Esophagus muscularis mucosa (tissue), 4 donors: ENCODE results near the gene TBX2. TPM values are rescaled to one million over a fixed set of nuclear protein-coding genes. Genes with fewer than 3 reads are reported as not detected.

Experiments
- DNase-seq: peaks from one replicate; pipeline ENCODE4 v3.0.0-alpha.2; 2017; ENCODE audit errors: extremely low spot score
- H3K27ac ChIP-seq, 4 donors: fragments of 200-600 bp; sonication (generic); replicated peaks in 1 of 4; 1 replicate in 3 of 4; 2 replicates in 1 of 4; pipeline ENCODE4 v1.5.1; 2016 to 2019; ENCODE audit warnings: mild to moderate bottlenecking in 1 of 4
- H3K27me3 ChIP-seq, 4 donors: fragments of 200-600 bp; sonication (generic); one replicate each; pipeline versions ENCODE4 v1.5.1 to v1.6.0; 2016 to 2019
- H3K36me3 ChIP-seq, 4 donors: fragments of 200-600 bp; sonication (generic); one replicate each; pipeline ENCODE4 v1.5.1; 2016 to 2019
- H3K4me1 ChIP-seq, 4 donors: fragments of 200-600 bp; sonication (generic); one replicate each; pipeline ENCODE4 v1.5.1; 2016 to 2019
- H3K4me3 ChIP-seq, 4 donors: fragments of 200-600 bp; sonication (generic); 1 replicate in 2 of 4; 2 replicates in 2 of 4; pipeline ENCODE4 v1.5.1; 2016 to 2019; ENCODE audit warnings: mild to moderate bottlenecking in 4 of 4, moderate library complexity in 1 of 4
- H3K9me3 ChIP-seq, 4 donors: fragments of 200-600 bp; sonication (generic); 1 replicate in 3 of 4; 2 replicates in 1 of 4; pipeline ENCODE4 v1.5.1; 2016 to 2019
- EP300 ChIP-seq: sonication (generic); formaldehyde crosslinking; IDR thresholded peaks from one replicate; pipeline ENCODE4 v1.6.1; 2017; ENCODE audit warnings: antibody characterized with exemption
- POLR2A ChIP-seq: fragments of 450-650 bp; IDR thresholded peaks from one replicate; pipeline ENCODE4 v1.6.1; 2017; ENCODE audit warnings: antibody characterized with exemption, moderate library complexity, mild to moderate bottlenecking, low read depth
- POLR2AphosphoS5 ChIP-seq, 2 donors: sonication (generic); formaldehyde crosslinking; IDR thresholded peaks; one replicate each; pipeline ENCODE4 v1.6.1; 2017; ENCODE audit warnings: antibody characterized with exemption in 2 of 2
- WGBS: methylation state at CpG from one replicate; pipeline ENCODE4 v1.1.5; 2018; 5-methylcytosine and 5-hydroxymethylcytosine counted together
- intact Hi-C: fragments of 100-400 bp; cut with DNase I; formaldehyde crosslinking; loops from one replicate; pipeline ENCODE4 v1.15.1; 2023
- total RNA-seq, 4 donors: library from RNA; depleted of rRNA; stranded (reverse); fragments of >200 nt; gene quantifications; one replicate each; pipeline versions ENCODE4 v1.1.0 to v1.2.1, GENCODE V29; 2016
- TF ChIP-seq, protein P1 (sequence below), 3 experiments: fragments of 200-600 bp in 2 of 3; fragments of 450-650 bp in 1 of 3; sonication (generic) in 2 of 3; IDR thresholded peaks; one replicate each; pipeline ENCODE4 v1.5.1; 2017 to 2019; ENCODE audit warnings: antibody characterized with exemption in 3 of 3, mild to moderate bottlenecking in 2 of 3, moderate library complexity in 1 of 3

TBX2 gene
- total RNA-seq, 4 donors from 2014 or later = 17.9 to 42.6 (median 31.3) TPM

DNA sequence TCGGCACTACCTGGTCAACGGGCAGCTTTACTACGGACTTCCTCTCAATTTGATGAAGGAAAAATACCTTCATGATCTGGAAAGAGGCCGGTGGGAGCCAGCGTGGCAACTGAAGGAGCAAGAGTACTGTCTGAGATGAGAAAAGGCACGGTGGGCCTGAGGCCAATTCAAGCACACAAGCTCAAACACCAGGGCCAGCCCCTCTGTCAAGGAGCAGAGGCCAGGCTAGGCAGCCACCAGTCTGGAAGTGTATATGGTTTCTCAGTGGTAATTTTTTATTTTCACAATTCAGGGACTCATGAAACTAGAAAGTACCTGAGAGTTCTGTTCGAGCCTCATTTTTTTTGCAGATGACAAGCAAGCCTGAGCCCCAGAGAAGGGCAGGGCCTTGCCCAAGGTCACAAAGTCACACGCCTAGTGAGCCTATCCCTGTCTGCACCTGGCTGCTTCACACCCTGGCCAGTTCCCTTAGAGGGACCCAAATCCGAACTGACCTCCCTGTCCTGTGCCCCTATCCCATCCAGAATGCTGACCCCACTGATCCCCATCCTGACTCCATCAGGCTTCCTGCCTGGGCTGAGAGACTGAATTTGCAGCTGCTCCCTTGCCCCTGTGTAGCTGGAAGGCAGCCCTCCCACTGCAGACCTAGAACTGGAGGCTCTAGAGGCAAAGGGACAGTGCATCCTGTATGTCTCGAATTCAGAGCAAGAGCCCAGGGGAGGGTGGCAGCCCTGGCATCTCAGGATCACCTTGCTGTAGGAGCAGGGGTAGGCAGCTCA, 4.8 kb upstream of the TBX2 start:
- DNase-seq = no peak
- 84% methylated on average over 6 of the region's 10 CpGs for WGBS
- no peaks in the 10 kb centered on the region for H3K9me3 ChIP-seq
- peaks cover 0 to 5% (median 0%) of the 10 kb centered on the region in 4 donors for H3K36me3 ChIP-seq
- intact Hi-C loops = loop anchor here (5.0 to 10.0 kb wide), 3 partner anchors 140 to 680 kb away; no protein-coding TSS in a partner anchor
- peak overlapping the region; percentile 37 to 96 (median 90) for H3K27ac ChIP-seq
- peaks cover 34 to 66% (median 54%) of the 10 kb centered on the region in 4 donors for H3K4me1 ChIP-seq
- H3K27me3 ChIP-seq = peaks cover 3 to 46% (median 28%) of the 10 kb centered on the region in 4 donors
- TF ChIP-seq POLR2AphosphoS5 (IDR thresholded peaks at IDR 0.05) = no peak
- H3K4me3 ChIP-seq = peak overlapping the region in 1 of 4 donors; percentile 66

DNA sequence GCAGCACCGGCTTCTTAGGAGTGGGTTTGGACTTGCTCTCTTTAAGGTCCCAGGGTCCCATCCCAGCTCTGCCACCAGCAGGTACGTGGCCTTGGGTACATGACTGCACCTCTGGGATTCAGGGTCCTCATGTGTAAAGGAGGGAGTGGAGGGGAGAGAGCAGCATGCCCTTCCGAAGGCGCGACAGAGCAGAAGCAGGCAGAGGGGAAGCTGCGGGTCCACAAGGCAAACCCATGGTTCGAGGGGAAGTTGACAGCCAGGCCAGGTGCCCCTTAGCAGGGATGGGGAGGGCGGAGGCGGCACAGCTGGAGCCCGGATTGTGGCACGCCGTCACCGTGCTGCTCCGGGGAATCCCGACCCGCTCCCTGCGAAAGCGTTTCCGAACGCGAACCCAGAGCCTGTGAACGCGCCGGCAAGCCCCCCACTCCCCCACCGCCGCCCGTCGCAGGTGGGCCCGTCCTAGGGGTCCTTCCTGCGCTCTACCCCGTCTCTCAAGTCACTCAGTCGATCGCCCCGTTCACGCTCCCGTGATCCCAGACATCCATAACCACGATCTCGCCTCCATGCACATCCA, 4.1 kb upstream of the TBX2 start:
- TF ChIP-seq, protein P1, sequence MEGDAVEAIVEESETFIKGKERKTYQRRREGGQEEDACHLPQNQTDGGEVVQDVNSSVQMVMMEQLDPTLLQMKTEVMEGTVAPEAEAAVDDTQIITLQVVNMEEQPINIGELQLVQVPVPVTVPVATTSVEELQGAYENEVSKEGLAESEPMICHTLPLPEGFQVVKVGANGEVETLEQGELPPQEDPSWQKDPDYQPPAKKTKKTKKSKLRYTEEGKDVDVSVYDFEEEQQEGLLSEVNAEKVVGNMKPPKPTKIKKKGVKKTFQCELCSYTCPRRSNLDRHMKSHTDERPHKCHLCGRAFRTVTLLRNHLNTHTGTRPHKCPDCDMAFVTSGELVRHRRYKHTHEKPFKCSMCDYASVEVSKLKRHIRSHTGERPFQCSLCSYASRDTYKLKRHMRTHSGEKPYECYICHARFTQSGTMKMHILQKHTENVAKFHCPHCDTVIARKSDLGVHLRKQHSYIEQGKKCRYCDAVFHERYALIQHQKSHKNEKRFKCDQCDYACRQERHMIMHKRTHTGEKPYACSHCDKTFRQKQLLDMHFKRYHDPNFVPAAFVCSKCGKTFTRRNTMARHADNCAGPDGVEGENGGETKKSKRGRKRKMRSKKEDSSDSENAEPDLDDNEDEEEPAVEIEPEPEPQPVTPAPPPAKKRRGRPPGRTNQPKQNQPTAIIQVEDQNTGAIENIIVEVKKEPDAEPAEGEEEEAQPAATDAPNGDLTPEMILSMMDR (IDR thresholded peaks at IDR 0.05) = no peak
- TF ChIP-seq EP300 (no peak), POLR2A (no peak), POLR2AphosphoS5 (IDR thresholded peaks at IDR 0.05) (no peak)
- H3K36me3 ChIP-seq = peaks cover 0 to 5% (median 0%) of the 10 kb centered on the region in 4 donors
- peak overlapping the region; percentile 88 to 96 (median 90) for H3K27ac ChIP-seq
- no peaks in the 10 kb centered on the region for H3K9me3 ChIP-seq
- WGBS = 64% methylated on average over 36 of the region's 38 CpGs
- peaks cover 35 to 61% (median 50%) of the 10 kb centered on the region in 4 donors for H3K4me1 ChIP-seq
- DNase-seq = no peak
- H3K4me3 ChIP-seq = peak overlapping the region; percentile 66 to 78 (median 72)
- peaks cover 3 to 49% (median 28%) of the 10 kb centered on the region in 4 donors for H3K27me3 ChIP-seq
- intact Hi-C loops = loop anchor here (10.0 kb wide), 2 partner anchors 141 to 681 kb away; no protein-coding TSS in a partner anchor

DNA sequence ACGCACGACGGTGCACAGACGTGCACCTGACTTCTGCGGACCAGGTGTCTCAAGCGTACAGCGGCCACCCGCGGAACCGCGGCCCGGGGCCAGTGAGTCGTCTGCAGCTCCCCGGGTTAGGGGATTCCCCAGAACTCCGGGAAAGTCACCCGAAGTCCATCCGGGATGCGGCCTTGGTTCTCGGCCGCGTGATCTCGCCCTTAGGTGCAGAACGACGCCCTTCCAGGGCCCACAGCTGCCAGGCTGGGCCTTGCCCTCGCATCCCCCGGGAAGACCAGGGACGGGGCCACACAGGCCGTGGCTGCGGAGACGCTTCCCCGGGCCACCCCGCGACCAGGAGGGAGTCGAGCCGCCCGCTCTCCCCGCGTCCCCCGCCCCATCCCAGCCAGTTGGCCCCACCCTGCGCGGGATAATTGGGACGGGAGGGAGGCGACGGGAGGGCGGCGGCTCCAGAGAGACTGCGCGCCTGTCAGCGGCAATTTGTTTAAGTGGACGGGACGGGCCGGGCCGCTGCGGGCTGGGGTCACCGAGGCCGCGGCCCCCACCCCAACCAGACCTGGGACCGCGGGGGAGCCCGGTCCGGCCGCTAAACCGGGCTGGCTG, 3.6 kb upstream of the TBX2 start:
- WGBS = 37% methylated on average over 19 of the region's 63 CpGs
- no peak for DNase-seq
- intact Hi-C loops = loop anchor here (10.0 kb wide), 2 partner anchors 141 to 681 kb away; no protein-coding TSS in a partner anchor
- TF ChIP-seq POLR2A = no peak
- TF ChIP-seq POLR2AphosphoS5 (IDR thresholded peaks at IDR 0.05) = peak in 1 of 2 donors; percentile 2
- peaks cover 0 to 5% (median 0%) of the 10 kb centered on the region in 4 donors for H3K36me3 ChIP-seq
- H3K4me3 ChIP-seq = peak overlapping the region; percentile 66 to 78 (median 72)
- no peaks in the 10 kb centered on the region for H3K9me3 ChIP-seq
- peaks cover 3 to 55% (median 28%) of the 10 kb centered on the region in 4 donors for H3K27me3 ChIP-seq
- peaks cover 40 to 65% (median 55%) of the 10 kb centered on the region in 4 donors for H3K4me1 ChIP-seq
- H3K27ac ChIP-seq = peak overlapping the region; percentile 88 to 96 (median 90)

DNA sequence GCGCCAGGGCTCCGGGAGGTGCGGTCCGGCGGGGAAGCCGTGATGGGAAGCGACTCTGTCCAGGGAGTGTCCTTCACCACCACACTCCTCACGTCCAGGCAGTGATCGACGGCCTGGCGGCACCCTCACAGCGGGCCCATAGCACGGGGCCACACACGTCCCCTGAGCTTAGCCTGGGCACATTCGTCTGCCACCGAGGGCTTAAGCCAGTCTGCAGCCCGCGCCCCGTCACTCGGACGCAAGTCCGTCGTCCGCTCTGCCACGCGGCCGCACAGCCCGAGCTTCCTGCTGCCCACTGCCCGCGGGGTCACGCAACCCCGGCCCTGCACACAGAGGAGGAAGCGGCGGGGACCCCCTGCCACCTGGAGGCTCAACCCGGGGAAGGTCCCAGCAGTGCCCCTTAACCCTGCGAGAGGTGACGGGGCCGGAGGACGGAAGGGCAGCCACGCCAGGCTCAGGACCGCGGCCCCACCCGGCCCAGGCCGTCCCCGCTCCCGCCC, 3.0 kb upstream of the TBX2 start:
- H3K27ac ChIP-seq = peak overlapping the region; percentile 88 to 96 (median 90)
- peaks cover 3 to 60% (median 28%) of the 10 kb centered on the region in 4 donors for H3K27me3 ChIP-seq
- no peaks in the 10 kb centered on the region for H3K9me3 ChIP-seq
- peaks cover 0 to 5% (median 0%) of the 10 kb centered on the region in 4 donors for H3K36me3 ChIP-seq
- no peak for DNase-seq
- TF ChIP-seq POLR2AphosphoS5 (IDR thresholded peaks at IDR 0.05) = peak in 1 of 2 donors; percentile 29
- TF ChIP-seq EP300 = no peak
- intact Hi-C loops = loop anchor here (10.0 kb wide), 2 partner anchors 142 to 682 kb away; no protein-coding TSS in a partner anchor
- WGBS = 17% methylated on average over 20 of the region's 46 CpGs
- H3K4me3 ChIP-seq = peak overlapping the region; percentile 66 to 78 (median 72)
- peaks cover 40 to 70% (median 61%) of the 10 kb centered on the region in 4 donors for H3K4me1 ChIP-seq

DNA sequence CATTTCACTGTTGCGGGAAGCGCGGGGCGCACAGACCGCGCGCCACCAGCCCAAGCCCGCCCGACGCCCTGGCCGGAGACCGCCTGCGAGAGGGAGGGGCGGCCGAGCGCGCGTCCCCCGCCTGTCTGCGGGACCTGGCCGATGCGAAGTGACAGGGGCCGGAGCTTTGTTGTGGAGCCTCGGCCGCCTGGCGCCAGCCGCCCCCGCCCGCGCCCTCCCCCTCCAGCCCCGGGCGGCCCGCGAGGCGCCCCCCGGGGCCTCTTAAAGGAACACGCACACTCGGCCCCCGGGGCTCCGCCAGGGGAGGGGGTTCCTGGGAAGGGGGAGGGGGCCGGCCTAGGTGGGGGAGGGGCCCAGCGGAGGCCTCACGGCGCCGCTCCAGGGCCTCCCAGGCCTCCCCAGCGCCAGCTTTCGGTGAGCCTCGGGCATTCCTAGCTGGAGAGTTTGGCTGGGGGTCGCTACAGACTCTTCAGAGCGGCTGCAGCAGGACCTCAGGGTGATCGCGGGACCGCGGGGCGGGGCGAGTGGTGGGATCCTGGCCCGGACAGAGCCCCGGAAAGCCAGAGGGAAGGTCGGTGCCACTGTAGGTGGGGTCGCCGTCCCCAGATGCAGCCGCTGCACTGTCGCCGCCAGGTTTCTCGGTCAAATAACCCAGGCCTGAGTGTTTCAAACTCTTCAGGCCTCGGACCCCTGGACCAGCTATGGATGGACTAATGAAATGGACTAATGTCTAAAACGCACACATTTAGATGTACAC, 2.4 kb upstream of the TBX2 start:
- WGBS = 11% methylated on average over 14 of the region's 67 CpGs
- no peak for DNase-seq
- TF ChIP-seq POLR2A (no peak), POLR2AphosphoS5 (IDR thresholded peaks at IDR 0.05) (no peak), EP300 (no peak)
- TF ChIP-seq, protein P1 (IDR thresholded peaks at IDR 0.05) = no peak
- H3K9me3 ChIP-seq = no peaks in the 10 kb centered on the region
- peak overlapping the region; percentile 66 to 78 (median 72) for H3K4me3 ChIP-seq
- H3K36me3 ChIP-seq = peaks cover 0 to 8% (median 3%) of the 10 kb centered on the region in 4 donors
- peaks cover 3 to 67% (median 28%) of the 10 kb centered on the region in 4 donors for H3K27me3 ChIP-seq
- H3K4me1 ChIP-seq = peaks cover 40 to 77% (median 67%) of the 10 kb centered on the region in 4 donors
- intact Hi-C loops = loop anchor here (10.0 kb wide), 2 partner anchors 142 to 682 kb away; no protein-coding TSS in a partner anchor
- H3K27ac ChIP-seq = peak overlapping the region; percentile 88 to 96 (median 90)
